CD4-positive, alpha-beta T cell (primary cell): ENCODE data around the gene KIF5C. TPM values are rescaled to one million over a fixed set of nuclear protein-coding genes. Genes with fewer than 3 reads are reported as not detected.
A peak's percentile ranks its signal among the peaks of the same experiment; 100 is the strongest.

Source experiments
- ATAC-seq: fragments of 200-7000 bp; cut with Tn5 transposase; one replicate; pipeline ENCODE4 v1.10.0; 2022; ENCODE audit warnings: mild to moderate bottlenecking; ENCODE audit not compliant: poor library complexity
- CTCF ChIA-PET: fragments of 350-600 bp; sonication (Branson Sonifier 250); formaldehyde crosslinking; loops from one replicate; lab custom pipeline; 2021; ENCODE audit warnings: antibody characterized with exemption, inconsistent platforms; lab: Charles Lee
- POLR2A ChIA-PET: fragments of 350-600 bp; sonication (Branson Sonifier 250); formaldehyde crosslinking; loops from one replicate; lab custom pipeline; 2021; ENCODE audit warnings: antibody characterized with exemption, inconsistent platforms; lab: Charles Lee
- DNase-seq, 14 experiments: peaks; one replicate each; pipeline ENCODE4 v3.0.0-alpha.2; 2013 to 2020; ENCODE audit warnings: mixed read lengths in 2 of 14
- H3K27ac ChIP-seq, 2 donors: one replicate each; pipeline versions ENCODE4 v1.5.1 to v1.7.0; 2013; ENCODE audit warnings: low read length in 2 of 2, low read depth in 1 of 2, mild to moderate bottlenecking in 1 of 2
- H3K27me3 ChIP-seq, 2 experiments: 1 replicate in 1 of 2; 2 replicates in 1 of 2; pipeline versions ENCODE4 v1.6.1 to v1.7.0; 2013; ENCODE audit warnings: low read length in 2 of 2, control low read depth in 1 of 2, mild to moderate bottlenecking in 1 of 2, moderate library complexity in 1 of 2; ENCODE audit not compliant: insufficient read depth in 2 of 2, control insufficient read depth in 1 of 2
- H3K36me3 ChIP-seq: one replicate; pipeline ENCODE4 v1.6.1; 2013; ENCODE audit warnings: low read length, control low read depth; ENCODE audit not compliant: insufficient read depth
- H3K4me1 ChIP-seq: one replicate; pipeline ENCODE4 v1.6.1; 2013; ENCODE audit warnings: low read length, control low read depth; ENCODE audit not compliant: insufficient read depth
- H3K4me3 ChIP-seq: one replicate; pipeline ENCODE4 v1.5.1; 2013; ENCODE audit warnings: mild to moderate bottlenecking, low read length, moderate library complexity
- H3K9me3 ChIP-seq, 2 experiments: 1 replicate in 1 of 2; 2 replicates in 1 of 2; pipeline versions ENCODE4 v1.6.1 to v1.7.0; 2013; ENCODE audit warnings: low read length in 2 of 2, mild to moderate bottlenecking in 2 of 2, control low read depth in 1 of 2, moderate library complexity in 1 of 2; ENCODE audit not compliant: control insufficient read depth in 1 of 2, insufficient read depth in 1 of 2
- H3K27ac Mint-ChIP-seq: one replicate; pipeline ENCODE4 v1.8.0; 2020; ENCODE audit warnings: mixed read lengths
- H3K27me3 Mint-ChIP-seq: one replicate; pipeline ENCODE4 v1.8.0; 2021; ENCODE audit warnings: mixed read lengths
- H3K36me3 Mint-ChIP-seq: one replicate; pipeline ENCODE4 v1.8.0; 2021; ENCODE audit warnings: low read depth, mixed read lengths
- H3K4me1 Mint-ChIP-seq: one replicate; pipeline ENCODE4 v1.8.0; 2021; ENCODE audit warnings: low read depth, mixed read lengths
- H3K4me3 Mint-ChIP-seq: one replicate; pipeline ENCODE4 v1.8.0; 2020; ENCODE audit warnings: mild to moderate bottlenecking, mixed read lengths
- H3K9me3 Mint-ChIP-seq: one replicate; pipeline ENCODE4 v1.8.0; 2020; ENCODE audit warnings: mixed read lengths
- intact Hi-C, 2 experiments: fragments of 100-400 bp; cut with DNase I in 1 of 2; cut with micrococcal nuclease in 1 of 2; formaldehyde crosslinking; loops; one replicate each; pipeline versions ENCODE4 v1.15.1 to v1.9.0; 2023 to 2025; cut with DNase I, micrococcal nuclease
- total RNA-seq, 174 experiments: library from RNA in 2 of 174; stranded (reverse) in 2 of 174; gene quantifications; one replicate each; pipeline ENCODE4 v1.2.3 and lab custom pipeline; 2021 to 2026
- TF ChIP-seq, protein P1 (sequence below): fragments of 200-600 bp; IDR thresholded peaks from one replicate; pipeline ENCODE4 v1.8.0; 2022; ENCODE audit warnings: antibody characterized with exemption, mild to moderate bottlenecking

Gene KIF5C
- total RNA-seq, 2 experiments from 2014 or later, result 7.3 to 8.1 TPM

DNA sequence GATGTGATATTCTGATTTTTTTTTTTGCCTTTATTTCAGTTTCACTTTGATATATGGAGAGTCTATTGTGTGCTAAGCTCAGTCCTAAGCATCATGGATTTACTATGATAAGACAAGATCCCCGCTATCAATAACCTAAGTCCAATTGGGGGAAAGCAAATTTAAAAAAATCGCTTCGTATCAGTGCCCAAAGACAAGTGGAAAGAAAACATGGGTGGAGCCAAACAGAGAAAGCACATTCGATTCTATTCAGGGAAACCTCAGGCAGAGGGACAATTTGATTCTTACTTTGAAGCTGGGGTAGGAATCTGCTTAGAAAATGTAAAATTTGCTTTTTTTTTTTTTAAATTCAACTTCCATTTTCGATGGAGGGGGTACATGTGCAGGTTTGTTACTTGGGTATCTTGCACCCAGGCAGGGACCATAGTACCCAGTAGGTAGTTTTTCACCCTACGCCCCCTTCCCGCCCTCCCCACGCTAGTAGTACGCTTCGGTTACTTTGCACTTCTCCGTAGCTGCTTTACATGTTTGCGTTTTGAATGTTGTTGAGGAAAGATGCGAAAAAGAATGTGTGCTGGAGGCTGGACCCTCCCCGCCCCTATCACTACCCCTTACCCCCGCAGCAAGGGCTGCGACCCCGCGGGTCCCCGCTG is 12.4 kb downstream of the KIF5C start:
- no peaks in the 10 kb centered on the region for H3K36me3 Mint-ChIP-seq
- H3K4me3 Mint-ChIP-seq, result peak overlapping the region; percentile 71
- intact Hi-C loops, result no loop called here
- H3K36me3 ChIP-seq, result no peaks in the 10 kb centered on the region
- POLR2A ChIA-PET, result interaction anchor here (0.6 kb wide), 1 partner anchor 119 kb away, joined by 3 read pairs; no protein-coding TSS in a partner anchor
- H3K9me3 ChIP-seq, result no peaks in the 10 kb centered on the region
- CTCF ChIA-PET, result no interaction called here
- peaks cover 12% of the 10 kb centered on the region for H3K4me1 ChIP-seq
- H3K27ac Mint-ChIP-seq, result no peak overlapping the region
- H3K9me3 Mint-ChIP-seq, result no peaks in the 10 kb centered on the region
- DNase-seq (peak in 2 of 14 experiments; percentile 5 to 32), ATAC-seq (no peak)
- TF ChIP-seq, protein P1, sequence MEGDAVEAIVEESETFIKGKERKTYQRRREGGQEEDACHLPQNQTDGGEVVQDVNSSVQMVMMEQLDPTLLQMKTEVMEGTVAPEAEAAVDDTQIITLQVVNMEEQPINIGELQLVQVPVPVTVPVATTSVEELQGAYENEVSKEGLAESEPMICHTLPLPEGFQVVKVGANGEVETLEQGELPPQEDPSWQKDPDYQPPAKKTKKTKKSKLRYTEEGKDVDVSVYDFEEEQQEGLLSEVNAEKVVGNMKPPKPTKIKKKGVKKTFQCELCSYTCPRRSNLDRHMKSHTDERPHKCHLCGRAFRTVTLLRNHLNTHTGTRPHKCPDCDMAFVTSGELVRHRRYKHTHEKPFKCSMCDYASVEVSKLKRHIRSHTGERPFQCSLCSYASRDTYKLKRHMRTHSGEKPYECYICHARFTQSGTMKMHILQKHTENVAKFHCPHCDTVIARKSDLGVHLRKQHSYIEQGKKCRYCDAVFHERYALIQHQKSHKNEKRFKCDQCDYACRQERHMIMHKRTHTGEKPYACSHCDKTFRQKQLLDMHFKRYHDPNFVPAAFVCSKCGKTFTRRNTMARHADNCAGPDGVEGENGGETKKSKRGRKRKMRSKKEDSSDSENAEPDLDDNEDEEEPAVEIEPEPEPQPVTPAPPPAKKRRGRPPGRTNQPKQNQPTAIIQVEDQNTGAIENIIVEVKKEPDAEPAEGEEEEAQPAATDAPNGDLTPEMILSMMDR, result no peak
- H3K27me3 ChIP-seq, result peaks cover 18 to 25% of the 10 kb centered on the region in 2 experiments
- peaks cover 17% of the 10 kb centered on the region for H3K4me1 Mint-ChIP-seq
- peak overlapping the region; percentile 49 for H3K4me3 ChIP-seq
- H3K27me3 Mint-ChIP-seq, result peaks cover 60% of the 10 kb centered on the region
- H3K27ac ChIP-seq, result no peak overlapping the region

DNA sequence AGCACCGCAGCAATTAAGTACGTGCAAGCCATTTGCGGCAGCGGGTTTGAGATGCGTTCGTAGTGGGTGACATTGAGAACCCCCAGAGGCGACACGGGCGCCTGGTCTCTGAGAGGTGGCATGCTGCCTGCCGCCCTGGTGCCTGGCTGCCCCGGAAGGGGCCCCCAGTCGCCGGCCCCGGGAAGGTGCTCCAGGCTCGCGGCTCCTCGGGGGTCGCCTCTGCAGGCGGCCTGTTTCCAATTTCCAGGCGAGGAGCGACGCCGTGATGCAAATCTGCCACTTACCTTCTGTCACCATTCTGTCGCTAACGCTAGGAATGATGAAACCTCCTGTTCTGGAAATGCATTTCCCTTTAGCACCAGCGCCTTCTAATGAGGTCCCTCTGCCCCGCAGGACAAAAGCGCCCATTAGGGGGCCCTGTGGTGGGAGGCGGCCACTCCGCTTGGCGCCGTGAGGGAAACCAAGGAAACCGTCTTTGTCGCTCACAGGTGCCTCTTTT is 13.0 kb downstream of the KIF5C start:
- Mint-ChIP-seq H3K4me3 (peak overlapping the region; percentile 71), H3K36me3 (no peaks in the 10 kb centered on the region), H3K9me3 (peaks cover 2% of the 10 kb centered on the region), H3K27ac (no peak overlapping the region), H3K4me1 (peaks cover 17% of the 10 kb centered on the region), H3K27me3 (peaks cover 63% of the 10 kb centered on the region)
- no peaks in the 10 kb centered on the region for H3K9me3 ChIP-seq
- DNase-seq (peak in 4 of 14 experiments; percentile 1 to 30 (median 12)), ATAC-seq (peak; percentile 41)
- no peaks in the 10 kb centered on the region for H3K36me3 ChIP-seq
- ChIA-PET POLR2A (interaction anchor here (0.6 kb wide), 1 partner anchor 119 kb away, joined by 3 read pairs; no protein-coding TSS in a partner anchor), CTCF (no interaction called here)
- peak overlapping the region; percentile 49 for H3K4me3 ChIP-seq
- H3K27ac ChIP-seq, result no peak overlapping the region
- peaks cover 18 to 25% of the 10 kb centered on the region in 2 experiments for H3K27me3 ChIP-seq
- TF ChIP-seq, protein P1, result no peak
- intact Hi-C loops, result no loop called here
- H3K4me1 ChIP-seq, result peaks cover 12% of the 10 kb centered on the region

DNA sequence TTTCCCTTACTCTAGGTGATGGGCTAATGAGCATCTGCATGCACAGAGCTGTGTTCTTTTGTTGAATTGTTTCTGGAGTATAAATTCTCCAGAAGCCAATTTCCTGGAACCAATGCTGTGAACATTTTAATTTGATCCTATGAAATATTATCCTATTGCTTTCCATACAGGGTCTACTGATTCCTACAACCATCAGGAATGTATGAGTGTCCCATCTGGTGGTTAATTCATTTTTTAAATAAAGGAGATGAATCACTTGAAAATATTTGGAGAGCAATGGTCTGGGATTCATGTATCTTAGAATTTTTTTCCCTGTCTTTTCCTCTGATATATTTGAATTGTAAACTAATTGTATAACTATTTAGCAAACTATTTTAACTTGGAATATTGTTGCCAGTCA is 14.0 kb downstream of the KIF5C start:
- TF ChIP-seq, protein P1, result no peak
- intact Hi-C loops, result no loop called here

More for the DNA sequence above, 14.0 kb downstream of the KIF5C start:
- H3K36me3 Mint-ChIP-seq, result peaks cover 3% of the 10 kb centered on the region
- H3K4me3 Mint-ChIP-seq, result peak overlapping the region; percentile 60
- Histone ChIP-seq H3K9me3 (no peaks in the 10 kb centered on the region), H3K4me1 (peaks cover 12% of the 10 kb centered on the region), H3K4me3 (no peak overlapping the region), H3K27me3 (peaks cover 18 to 25% of the 10 kb centered on the region in 2 experiments), H3K36me3 (no peaks in the 10 kb centered on the region), H3K27ac (no peak overlapping the region)
- ATAC-seq (no peak), DNase-seq (no peak)
- H3K27me3 Mint-ChIP-seq, result peaks cover 72% of the 10 kb centered on the region
- ChIA-PET POLR2A (no interaction called here), CTCF (no interaction called here)
- no peak overlapping the region for H3K27ac Mint-ChIP-seq
- peaks cover 8% of the 10 kb centered on the region for H3K9me3 Mint-ChIP-seq
- peaks cover 21% of the 10 kb centered on the region for H3K4me1 Mint-ChIP-seq
